HG02610 (cell line): Measurements from ENCODE around the gene AP2S1.
"Not testable (repeated sequence)": the region's sequence is repeated elsewhere in the genome, so short reads cannot be mapped to it uniquely, and the experiment has no call there.

ENCODE experiments used
- ATAC-seq: cut with Tn5 transposase; IDR thresholded peaks from one replicate; pipeline ENCODE4 v1.9.1; 2021; ENCODE audit warnings: mild to moderate bottlenecking, moderate library complexity; ENCODE audit not compliant: unreplicated experiment

The AP2S1 gene

DNA sequence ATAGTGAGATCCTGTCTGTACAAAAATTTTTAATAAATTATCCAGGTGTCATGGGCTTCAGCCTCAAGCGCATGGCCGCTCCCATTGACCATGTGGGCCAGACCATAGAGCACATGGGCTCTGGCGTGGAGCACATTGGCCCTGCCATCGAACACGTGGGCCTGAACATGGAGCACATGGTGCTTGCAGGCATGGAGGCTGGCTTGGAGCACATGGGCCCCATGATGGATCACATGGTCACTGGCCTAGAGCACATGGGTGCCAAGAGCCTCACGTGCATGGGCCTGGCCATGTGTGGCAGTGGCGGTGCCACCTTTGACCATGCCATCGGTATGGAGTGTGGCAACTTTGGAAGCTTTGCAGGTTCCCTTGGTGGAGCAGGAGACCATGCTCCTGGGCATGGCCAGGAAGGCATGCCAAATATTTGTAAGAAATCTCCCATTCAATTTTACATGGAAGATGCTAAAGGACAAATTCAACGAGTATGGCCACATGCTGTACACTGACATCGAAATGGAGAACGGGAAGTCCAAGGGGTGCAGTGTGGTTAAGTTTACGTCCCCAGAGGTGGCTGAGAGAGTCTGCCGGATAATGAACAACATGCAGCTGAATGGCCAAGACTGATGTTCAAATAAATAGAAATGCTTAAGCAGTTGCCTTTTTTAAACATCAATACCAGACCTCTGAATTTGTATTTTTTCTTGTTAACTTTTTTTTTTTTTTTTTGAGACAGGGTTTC, 40.9 kb downstream of the AP2S1 start:
- no peak for ATAC-seq

DNA sequence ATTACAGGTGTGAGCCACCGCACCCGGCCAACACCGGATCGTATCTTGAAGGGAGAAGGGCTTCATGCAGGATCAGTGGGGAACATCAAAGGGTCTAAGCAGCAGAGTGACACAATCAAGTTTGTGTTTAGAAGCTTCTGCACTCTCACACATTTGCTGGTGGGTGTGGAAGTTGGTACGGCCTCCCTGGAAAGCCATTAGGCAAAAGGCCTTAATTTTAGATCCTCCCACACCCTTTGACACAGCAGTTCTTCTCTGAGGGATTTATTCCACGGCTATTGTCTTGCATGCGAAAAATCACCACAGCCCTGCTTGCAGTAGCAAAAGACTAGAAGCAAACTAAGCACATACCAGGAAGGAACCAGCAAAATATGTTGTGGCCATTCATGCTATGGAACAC, 44.0 kb downstream of the AP2S1 start:
- ATAC-seq = no peak

DNA sequence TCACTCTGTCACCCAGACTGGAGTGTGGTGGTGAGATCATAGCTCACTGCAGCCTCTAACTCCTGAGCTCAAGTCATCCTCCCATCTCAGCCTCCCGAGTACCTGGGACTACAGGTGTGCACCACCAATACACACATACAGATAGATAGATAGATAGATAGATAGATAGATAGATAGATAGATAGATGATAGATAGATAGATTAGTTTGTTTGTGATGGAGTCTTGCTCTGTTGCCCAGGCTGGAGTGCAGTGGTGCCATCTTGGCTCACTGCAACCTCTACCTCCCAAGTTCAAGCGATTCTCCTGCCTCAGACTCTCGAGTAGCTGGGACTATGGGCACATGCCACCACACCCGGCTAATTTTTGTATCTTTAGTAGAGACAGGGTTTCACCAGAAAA, 46.2 kb downstream of the AP2S1 start:
- not testable (repeated sequence) for ATAC-seq

DNA sequence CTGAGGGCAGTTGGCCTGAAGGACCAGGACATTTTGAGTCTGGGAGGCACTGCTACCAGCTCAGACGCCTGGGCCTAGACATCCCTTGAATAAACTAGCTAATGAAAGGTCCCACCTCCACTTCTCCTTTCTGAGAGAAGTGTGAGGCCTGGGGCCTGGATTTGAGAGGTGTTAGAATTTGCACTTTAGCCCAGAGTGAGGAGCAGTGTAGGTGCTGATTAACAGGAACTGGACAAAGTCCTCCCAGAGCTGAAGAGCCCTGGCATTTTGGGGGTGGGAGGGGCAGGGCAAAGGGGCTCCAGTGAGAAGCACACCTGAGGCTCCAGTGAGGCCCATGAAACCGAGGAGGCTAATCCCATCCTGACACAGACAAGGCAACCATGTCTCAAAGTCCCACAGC, 47.1 kb downstream of the AP2S1 start:
- ATAC-seq = no peak

- ATAC-seq = no peak
Measured at GRCh38 chr19:46802152-46802551, 48.5 kb downstream of the AP2S1 start.

DNA sequence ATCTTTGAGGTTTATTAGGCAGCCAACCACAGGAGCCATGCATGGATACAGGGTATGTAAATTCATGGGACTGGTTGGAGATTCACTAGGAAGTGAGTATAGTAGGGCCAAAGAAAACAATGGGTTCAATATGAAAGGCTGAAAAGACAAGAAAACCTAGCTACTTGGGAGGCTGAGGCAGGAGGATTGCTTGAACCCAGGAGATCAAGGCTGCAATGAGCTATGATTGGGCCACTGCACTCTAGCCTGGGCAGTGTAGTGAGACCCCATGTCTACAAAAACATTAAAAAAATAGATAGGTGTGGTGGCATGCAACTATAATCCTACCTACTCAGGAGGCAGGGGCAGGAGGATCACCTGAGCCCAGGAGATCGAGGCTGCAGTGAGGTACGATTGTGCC, 51.9 kb downstream of the AP2S1 start:
- no peak for ATAC-seq

GRCh38 chr19:46797881-46798280, 52.8 kb downstream of the AP2S1 start:
- ATAC-seq = no peak

DNA sequence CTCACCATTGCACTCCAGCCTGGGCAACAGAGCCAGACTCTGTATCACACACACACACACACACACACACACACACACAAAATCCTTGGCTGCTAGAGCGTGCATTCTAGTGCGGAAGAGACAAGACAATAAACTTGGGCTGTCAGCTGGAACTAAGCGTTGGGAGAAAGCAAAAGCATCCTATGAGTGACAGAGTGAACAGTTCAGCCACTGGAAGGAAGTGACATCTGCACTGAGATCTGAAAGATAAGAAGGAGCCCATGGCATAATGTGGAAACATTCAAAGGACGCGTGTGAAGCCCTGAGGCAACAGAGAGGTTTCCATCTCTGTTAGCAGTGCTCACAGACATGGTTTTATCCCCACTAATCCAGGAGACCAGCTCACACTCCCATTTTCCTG, 58.7 kb downstream of the AP2S1 start:
- ATAC-seq = no peak

DNA sequence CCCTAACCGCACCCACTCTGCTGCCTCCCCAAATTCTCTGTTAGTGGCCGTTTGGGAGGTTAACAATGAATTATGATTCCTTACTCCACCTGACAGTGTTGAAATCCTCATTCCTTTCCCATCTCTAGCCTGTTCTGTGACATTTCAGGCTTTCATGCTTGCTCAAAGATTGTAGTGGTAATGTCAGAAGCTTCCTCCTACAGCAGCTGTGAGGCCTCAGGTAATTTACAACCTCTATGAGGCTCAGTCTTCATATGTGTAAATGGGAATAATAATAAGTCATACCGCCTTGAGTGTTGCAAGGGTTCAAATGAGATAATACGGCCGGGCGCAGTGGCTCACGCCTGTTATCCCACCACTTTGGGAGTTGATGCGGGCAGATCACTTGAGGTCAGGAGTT, 61.3 kb downstream of the AP2S1 start:
- ATAC-seq = no peak

DNA sequence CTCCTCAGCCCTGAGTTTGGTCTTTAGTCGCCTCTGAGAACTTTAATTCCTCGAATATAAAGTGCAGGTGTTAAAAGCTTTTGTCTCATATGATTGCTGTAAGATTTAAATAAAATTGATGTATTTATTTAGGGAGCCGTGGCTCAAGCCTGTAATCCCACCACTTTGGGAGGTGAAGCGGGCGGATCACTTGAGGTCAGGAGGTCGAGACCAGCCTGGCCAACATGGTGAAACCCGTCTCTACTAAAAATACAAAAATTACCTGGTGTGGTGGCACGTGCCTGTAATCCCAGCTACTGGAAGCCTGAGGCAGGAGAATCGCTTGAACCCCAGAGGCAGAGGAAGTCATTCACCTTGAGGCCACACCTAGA, 61.7 kb downstream of the AP2S1 start:
- ATAC-seq = no peak

DNA sequence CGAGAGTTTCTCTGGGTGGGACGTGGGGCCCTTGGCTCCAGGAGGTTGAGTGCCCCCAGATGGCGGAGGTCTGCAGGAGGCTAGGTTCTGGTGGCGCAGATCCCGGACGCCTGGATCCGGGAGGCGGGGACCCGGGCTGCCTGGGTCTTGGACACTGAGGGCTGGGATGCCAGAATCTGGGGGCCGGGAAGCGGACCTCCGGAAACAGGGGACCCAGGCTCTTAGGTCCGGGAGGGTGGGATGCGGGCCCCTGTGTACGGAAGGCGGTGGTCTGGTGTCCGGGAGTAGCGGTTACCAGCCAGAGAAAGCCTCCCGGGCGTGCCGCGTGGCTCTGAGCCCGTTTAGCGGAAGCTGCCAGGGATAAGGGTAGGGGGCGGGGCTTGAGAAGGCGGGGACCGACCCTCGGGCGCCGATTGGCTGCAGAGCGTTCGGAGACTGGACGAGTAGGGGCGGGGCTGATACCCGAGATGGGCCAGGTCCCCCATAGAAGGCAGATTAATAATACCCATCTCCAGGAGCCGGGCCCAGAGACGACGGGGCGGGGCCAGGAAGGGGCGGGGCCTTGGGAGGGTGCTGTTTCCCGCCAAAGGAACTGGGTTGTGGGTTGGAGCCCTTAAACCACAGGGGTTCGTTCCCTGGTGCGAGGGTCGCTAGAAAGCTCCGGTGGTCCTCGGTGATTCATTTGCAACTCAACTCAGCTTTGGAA, 62.2 kb downstream of the AP2S1 start, which contains the start of gene SLC1A5:
Gene SLC1A5, minus strand, starts transcription at position 333 of the 706 bp plus-strand sequence. CDS start 629 bp downstream, outside the sequence.
- peak; percentile 63 for ATAC-seq
